ENCODE results near the gene CMKLR1.

The CMKLR1 gene

GRCh38 chr12:108289350-108290161, 49.6 kb downstream of the CMKLR1 start:
- Histone ChIP-seq H3K27me3 (ENCODE audit: insufficient read depth, poor library complexity, severe bottlenecking) (no peaks in the 10 kb centered on the region), H3K4me3 (replicated peaks; ENCODE audit: insufficient read depth, low read length) (no peak overlapping the region), H3K27ac (replicated peaks) (no peak overlapping the region)
- no peak for TF ChIP-seq GABPA (IDR thresholded peaks at IDR 0.05; ENCODE audit: low read depth)
- TF ChIP-seq CTCF (IDR thresholded peaks at IDR 0.05; ENCODE audit: insufficient read depth, low read length): no peak
- no peak for TF ChIP-seq SPI1 (IDR thresholded peaks at IDR 0.05; ENCODE audit: borderline replicate concordance, low read depth)
- no peak for TF ChIP-seq POLR2AphosphoS5 (IDR thresholded peaks at IDR 0.05; ENCODE audit: low read depth)
- no peak for DNase-seq (ENCODE audit: low read depth in 1 of 2, low spot score in 1 of 2)

GRCh38 chr12:108287227-108287626, 51.9 kb downstream of the CMKLR1 start:
- no peak for TF ChIP-seq SPI1 (IDR thresholded peaks at IDR 0.05; ENCODE audit: borderline replicate concordance, low read depth)
- TF ChIP-seq CTCF (IDR thresholded peaks at IDR 0.05; ENCODE audit: insufficient read depth, low read length): no peak
- TF ChIP-seq GABPA (IDR thresholded peaks at IDR 0.05; ENCODE audit: low read depth): no peak
- TF ChIP-seq POLR2AphosphoS5 (IDR thresholded peaks at IDR 0.05; ENCODE audit: low read depth): no peak
- no peak for TF ChIP-seq REST (IDR thresholded peaks at IDR 0.05; ENCODE audit: insufficient replicate concordance, low read depth)
- no peak overlapping the region for H3K27ac ChIP-seq (replicated peaks)
- DNase-seq (ENCODE audit: low read depth in 1 of 2, low spot score in 1 of 2): no peak
- H3K4me3 ChIP-seq (replicated peaks; ENCODE audit: insufficient read depth, low read length): no peak overlapping the region
- H3K27me3 ChIP-seq (ENCODE audit: insufficient read depth, poor library complexity, severe bottlenecking): no peaks in the 10 kb centered on the region

- TF ChIP-seq POLR2AphosphoS5 (IDR thresholded peaks at IDR 0.05; ENCODE audit: low read depth): no peak
- TF ChIP-seq CTCF (IDR thresholded peaks at IDR 0.05; ENCODE audit: insufficient read depth, low read length): no peak
- TF ChIP-seq GABPA (IDR thresholded peaks at IDR 0.05; ENCODE audit: low read depth): no peak
- TF ChIP-seq REST (IDR thresholded peaks at IDR 0.05; ENCODE audit: insufficient replicate concordance, low read depth): no peak
- no peak for TF ChIP-seq SPI1 (IDR thresholded peaks at IDR 0.05; ENCODE audit: borderline replicate concordance, low read depth)
- Histone ChIP-seq H3K4me3 (replicated peaks; ENCODE audit: insufficient read depth, low read length) (no peak overlapping the region), H3K27ac (replicated peaks) (no peak overlapping the region), H3K27me3 (ENCODE audit: insufficient read depth, poor library complexity, severe bottlenecking) (no peaks in the 10 kb centered on the region)
- no peak for DNase-seq (ENCODE audit: low read depth in 1 of 2, low spot score in 1 of 2)
These were observed 54.1 kb downstream of the CMKLR1 start for GRCh38 chr12:108285016-108285415.
